CD4-positive, alpha-beta T cell (primary cell): ENCODE measurements around the gene NDUFC1. TPM values are rescaled to one million over a fixed set of nuclear protein-coding genes. Genes with fewer than 3 reads are reported as not detected.

Source experiments
- ATAC-seq: fragments of 200-7000 bp; cut with Tn5 transposase; one replicate; pipeline ENCODE4 v1.10.0; 2022; ENCODE audit warnings: mild to moderate bottlenecking; ENCODE audit not compliant: poor library complexity
- CTCF ChIA-PET: fragments of 350-600 bp; sonication (Branson Sonifier 250); formaldehyde crosslinking; loops from one replicate; lab custom pipeline; 2021; ENCODE audit warnings: antibody characterized with exemption, inconsistent platforms; lab: Charles Lee
- POLR2A ChIA-PET: fragments of 350-600 bp; sonication (Branson Sonifier 250); formaldehyde crosslinking; loops from one replicate; lab custom pipeline; 2021; ENCODE audit warnings: antibody characterized with exemption, inconsistent platforms; lab: Charles Lee
- DNase-seq, 14 experiments: peaks; one replicate each; pipeline ENCODE4 v3.0.0-alpha.2; 2013 to 2020; ENCODE audit warnings: mixed read lengths in 2 of 14
- H3K27ac ChIP-seq, 2 donors: one replicate each; pipeline versions ENCODE4 v1.5.1 to v1.7.0; 2013; ENCODE audit warnings: low read length in 2 of 2, low read depth in 1 of 2, mild to moderate bottlenecking in 1 of 2
- H3K27me3 ChIP-seq, 2 experiments: 1 replicate in 1 of 2; 2 replicates in 1 of 2; pipeline versions ENCODE4 v1.6.1 to v1.7.0; 2013; ENCODE audit warnings: low read length in 2 of 2, control low read depth in 1 of 2, mild to moderate bottlenecking in 1 of 2, moderate library complexity in 1 of 2; ENCODE audit not compliant: insufficient read depth in 2 of 2, control insufficient read depth in 1 of 2
- H3K36me3 ChIP-seq: one replicate; pipeline ENCODE4 v1.6.1; 2013; ENCODE audit warnings: low read length, control low read depth; ENCODE audit not compliant: insufficient read depth
- H3K4me1 ChIP-seq: one replicate; pipeline ENCODE4 v1.6.1; 2013; ENCODE audit warnings: low read length, control low read depth; ENCODE audit not compliant: insufficient read depth
- H3K4me3 ChIP-seq: one replicate; pipeline ENCODE4 v1.5.1; 2013; ENCODE audit warnings: mild to moderate bottlenecking, low read length, moderate library complexity
- H3K9me3 ChIP-seq, 2 experiments: 1 replicate in 1 of 2; 2 replicates in 1 of 2; pipeline versions ENCODE4 v1.6.1 to v1.7.0; 2013; ENCODE audit warnings: low read length in 2 of 2, mild to moderate bottlenecking in 2 of 2, control low read depth in 1 of 2, moderate library complexity in 1 of 2; ENCODE audit not compliant: control insufficient read depth in 1 of 2, insufficient read depth in 1 of 2
- H3K27ac Mint-ChIP-seq: one replicate; pipeline ENCODE4 v1.8.0; 2020; ENCODE audit warnings: mixed read lengths
- H3K27me3 Mint-ChIP-seq: one replicate; pipeline ENCODE4 v1.8.0; 2021; ENCODE audit warnings: mixed read lengths
- H3K36me3 Mint-ChIP-seq: one replicate; pipeline ENCODE4 v1.8.0; 2021; ENCODE audit warnings: low read depth, mixed read lengths
- H3K4me1 Mint-ChIP-seq: one replicate; pipeline ENCODE4 v1.8.0; 2021; ENCODE audit warnings: low read depth, mixed read lengths
- H3K4me3 Mint-ChIP-seq: one replicate; pipeline ENCODE4 v1.8.0; 2020; ENCODE audit warnings: mild to moderate bottlenecking, mixed read lengths
- H3K9me3 Mint-ChIP-seq: one replicate; pipeline ENCODE4 v1.8.0; 2020; ENCODE audit warnings: mixed read lengths
- intact Hi-C, 2 experiments: fragments of 100-400 bp; cut with DNase I in 1 of 2; cut with micrococcal nuclease in 1 of 2; formaldehyde crosslinking; loops; one replicate each; pipeline versions ENCODE4 v1.15.1 to v1.9.0; 2023 to 2025; cut with DNase I, micrococcal nuclease
- total RNA-seq, 174 experiments: library from RNA in 2 of 174; stranded (reverse) in 2 of 174; gene quantifications; one replicate each; pipeline ENCODE4 v1.2.3 and lab custom pipeline; 2021 to 2026
- TF ChIP-seq, protein P1 (sequence below): fragments of 200-600 bp; IDR thresholded peaks from one replicate; pipeline ENCODE4 v1.8.0; 2022; ENCODE audit warnings: antibody characterized with exemption, mild to moderate bottlenecking

Gene NDUFC1
- total RNA-seq, 2 experiments from 2014 or later = 23.3 to 26.4 TPM

- ChIA-PET POLR2A (interaction anchor here (1.5 to 1.8 kb wide), 4 partner anchors 23 to 187 kb away, joined by 3 to 9 read pairs (median 4); partner anchors contain the start of gene ELF2), CTCF (interaction anchor here (0.6 to 2.1 kb wide), 3 partner anchors 13 to 30 kb away, joined by 3 to 11 read pairs (median 4); no protein-coding TSS in a partner anchor)
- no peaks in the 10 kb centered on the region for H3K27me3 ChIP-seq
- TF ChIP-seq, protein P1, sequence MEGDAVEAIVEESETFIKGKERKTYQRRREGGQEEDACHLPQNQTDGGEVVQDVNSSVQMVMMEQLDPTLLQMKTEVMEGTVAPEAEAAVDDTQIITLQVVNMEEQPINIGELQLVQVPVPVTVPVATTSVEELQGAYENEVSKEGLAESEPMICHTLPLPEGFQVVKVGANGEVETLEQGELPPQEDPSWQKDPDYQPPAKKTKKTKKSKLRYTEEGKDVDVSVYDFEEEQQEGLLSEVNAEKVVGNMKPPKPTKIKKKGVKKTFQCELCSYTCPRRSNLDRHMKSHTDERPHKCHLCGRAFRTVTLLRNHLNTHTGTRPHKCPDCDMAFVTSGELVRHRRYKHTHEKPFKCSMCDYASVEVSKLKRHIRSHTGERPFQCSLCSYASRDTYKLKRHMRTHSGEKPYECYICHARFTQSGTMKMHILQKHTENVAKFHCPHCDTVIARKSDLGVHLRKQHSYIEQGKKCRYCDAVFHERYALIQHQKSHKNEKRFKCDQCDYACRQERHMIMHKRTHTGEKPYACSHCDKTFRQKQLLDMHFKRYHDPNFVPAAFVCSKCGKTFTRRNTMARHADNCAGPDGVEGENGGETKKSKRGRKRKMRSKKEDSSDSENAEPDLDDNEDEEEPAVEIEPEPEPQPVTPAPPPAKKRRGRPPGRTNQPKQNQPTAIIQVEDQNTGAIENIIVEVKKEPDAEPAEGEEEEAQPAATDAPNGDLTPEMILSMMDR = no peak
- ATAC-seq = no peak
- H3K27ac ChIP-seq = no peak overlapping the region
- intact Hi-C loops = loop anchor here in 1 of 2 experiments (2.0 kb wide), 1 partner anchor 28 kb away; no protein-coding TSS in a partner anchor
- Mint-ChIP-seq H3K36me3 (no peaks in the 10 kb centered on the region), H3K9me3 (no peaks in the 10 kb centered on the region), H3K27me3 (no peaks in the 10 kb centered on the region), H3K4me1 (peaks cover 17% of the 10 kb centered on the region), H3K4me3 (peak overlapping the region; percentile 78), H3K27ac (peak overlapping the region; percentile 14)
- DNase-seq = no peak
- H3K4me1 ChIP-seq = peaks cover 7% of the 10 kb centered on the region
- H3K36me3 ChIP-seq = no peaks in the 10 kb centered on the region
- no peak overlapping the region for H3K4me3 ChIP-seq
- H3K9me3 ChIP-seq = no peaks in the 10 kb centered on the region
Measured at GRCh38 chr4:139267301-139267700, 35.0 kb downstream of the NDUFC1 start.

- Histone ChIP-seq H3K9me3 (no peaks in the 10 kb centered on the region), H3K27ac (no peak overlapping the region)
Measured at GRCh38 chr4:139266583-139267257, 35.6 kb downstream of the NDUFC1 start.

DNA sequence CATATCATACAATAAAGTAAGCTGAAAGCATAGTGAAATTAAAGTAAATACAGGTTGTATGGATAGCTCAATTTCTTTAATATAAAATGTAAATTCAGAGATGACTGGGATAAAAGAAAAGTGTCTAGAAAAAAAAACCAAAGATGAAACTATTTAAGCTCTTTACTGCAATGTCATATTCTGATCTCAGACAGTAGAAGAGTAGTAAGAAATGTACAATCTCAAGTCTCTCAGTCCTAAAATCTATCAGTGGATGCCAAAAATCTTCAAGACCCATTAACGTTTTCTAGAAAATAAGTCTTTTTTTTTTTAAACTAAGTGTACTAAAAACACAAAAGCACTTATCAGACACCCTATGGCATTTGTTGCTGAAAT is 36.1 kb downstream of the NDUFC1 start:
- ATAC-seq = no peak
- no peaks in the 10 kb centered on the region for H3K36me3 Mint-ChIP-seq
- peaks cover 17% of the 10 kb centered on the region for H3K4me1 Mint-ChIP-seq
- H3K27me3 ChIP-seq = no peaks in the 10 kb centered on the region
- no peak overlapping the region for H3K27ac ChIP-seq
- H3K4me1 ChIP-seq = peaks cover 7% of the 10 kb centered on the region
- CTCF ChIA-PET = interaction anchor here (1.4 to 2.1 kb wide), 3 partner anchors 9 to 29 kb away, joined by 4 to 11 read pairs (median 4); no protein-coding TSS in a partner anchor
- H3K36me3 ChIP-seq = no peaks in the 10 kb centered on the region
- peak overlapping the region; percentile 14 for H3K27ac Mint-ChIP-seq
- no peaks in the 10 kb centered on the region for H3K9me3 ChIP-seq
- H3K9me3 Mint-ChIP-seq = no peaks in the 10 kb centered on the region
- TF ChIP-seq, protein P1 = no peak
- peak overlapping the region; percentile 32 for H3K4me3 ChIP-seq
- no peak for DNase-seq
- intact Hi-C loops = loop anchor here in 1 of 2 experiments (2.0 kb wide), 1 partner anchor 29 kb away; no protein-coding TSS in a partner anchor
- POLR2A ChIA-PET = interaction anchor here (0.7 to 1.8 kb wide), 6 partner anchors 29 to 186 kb away, joined by 3 to 9 read pairs (median 4); partner anchors contain the start of genes ELF2 and NAA15
- no peaks in the 10 kb centered on the region for H3K27me3 Mint-ChIP-seq
- peak overlapping the region; percentile 78 for H3K4me3 Mint-ChIP-seq

More at GRCh38 chr4:139266583-139267257, 35.6 kb downstream of the NDUFC1 start:
- H3K4me3 Mint-ChIP-seq = peak overlapping the region; percentile 78
- ChIA-PET CTCF (interaction anchor here (1.4 to 2.1 kb wide), 3 partner anchors 8 to 29 kb away, joined by 4 to 11 read pairs (median 4); no protein-coding TSS in a partner anchor), POLR2A (interaction anchor here (0.9 to 1.8 kb wide), 5 partner anchors 23 to 187 kb away, joined by 3 to 9 read pairs (median 4); partner anchors contain the start of genes ELF2 and NAA15)
- peaks cover 17% of the 10 kb centered on the region for H3K4me1 Mint-ChIP-seq
- peaks cover 7% of the 10 kb centered on the region for H3K4me1 ChIP-seq
- H3K9me3 Mint-ChIP-seq = no peaks in the 10 kb centered on the region
- no peaks in the 10 kb centered on the region for H3K27me3 ChIP-seq
- peak; percentile 86 for ATAC-seq
- no peaks in the 10 kb centered on the region for H3K36me3 ChIP-seq
- H3K27me3 Mint-ChIP-seq = no peaks in the 10 kb centered on the region
- peak overlapping the region; percentile 32 for H3K4me3 ChIP-seq
- intact Hi-C loops = loop anchor here in 1 of 2 experiments (2.0 kb wide), 1 partner anchor 28 kb away; no protein-coding TSS in a partner anchor
- H3K36me3 Mint-ChIP-seq = no peaks in the 10 kb centered on the region
- peak; percentile 13 to 90 (median 49) for DNase-seq
- peak overlapping the region; percentile 14 for H3K27ac Mint-ChIP-seq
- TF ChIP-seq, protein P1 = no peak
